HG03025 (cell line): Measurements from ENCODE around the gene GLDN.
"Not testable (repeated sequence)": the region's sequence is repeated elsewhere in the genome, so short reads cannot be mapped to it uniquely, and the experiment has no call there.

Source experiments
- ATAC-seq: cut with Tn5 transposase; IDR thresholded peaks from one replicate; pipeline ENCODE4 v1.9.1; 2021; ENCODE audit warnings: mild to moderate bottlenecking, moderate library complexity; ENCODE audit not compliant: unreplicated experiment, low FRiP score

The GLDN gene

GRCh38 chr15:51438526-51438925 is 97.1 kb downstream of the GLDN start:
- no peak for ATAC-seq

GRCh38 chr15:51443282-51443914 is 101.9 kb downstream of the GLDN start:
- ATAC-seq = no peak

- no peak for ATAC-seq
Observed at GRCh38 chr15:51444112-51444511, 102.7 kb downstream of the GLDN start.

- no peak for ATAC-seq
Observed at GRCh38 chr15:51444807-51445206, 103.4 kb downstream of the GLDN start.

- ATAC-seq = not testable (repeated sequence)
Observed at GRCh38 chr15:51446029-51446744, 104.7 kb downstream of the GLDN start.

- ATAC-seq = no peak
Observed at GRCh38 chr15:51447855-51448621, 106.6 kb downstream of the GLDN start.

GRCh38 chr15:51448622-51449399 is 107.4 kb downstream of the GLDN start:
- no peak for ATAC-seq

- no peak for ATAC-seq
Observed at GRCh38 chr15:51450001-51450400, 108.5 kb downstream of the GLDN start.
